DOHH2 (cell line): ENCODE measurements around the gene EXD3.

Experiments
- H3F3A ChIP-seq: fragments of 200-600 bp; sonication (generic), shearing (Covaris generic); 2 replicates; pipeline ENCODE4 v1.6.0; 2016; ENCODE audit warnings: antibody characterized with exemption, mild to moderate bottlenecking; ENCODE audit not compliant: control insufficient read depth, insufficient read depth
- H3K27ac ChIP-seq: fragments of 200-600 bp; sonication (generic); 2 replicates; pipeline ENCODE4 v1.5.1; 2014; ENCODE audit warnings: low read depth, mild to moderate bottlenecking, low read length, moderate library complexity
- H3K27me3 ChIP-seq: fragments of 200-600 bp; sonication (generic); 2 replicates; pipeline ENCODE4 v1.6.1; 2014; ENCODE audit warnings: mild to moderate bottlenecking, low read length, mixed read lengths; ENCODE audit not compliant: control insufficient read depth
- H3K36me3 ChIP-seq: fragments of 200-600 bp; sonication (generic); 2 replicates; pipeline ENCODE4 v1.6.1; 2014; ENCODE audit warnings: mild to moderate bottlenecking, low read length, moderate library complexity, mixed read lengths; ENCODE audit not compliant: control insufficient read depth
- H3K4me1 ChIP-seq: fragments of 200-600 bp; sonication (generic); 2 replicates; pipeline ENCODE4 v1.6.1; 2014; ENCODE audit warnings: mild to moderate bottlenecking, low read length, mixed read lengths; ENCODE audit not compliant: control insufficient read depth
- H3K4me2 ChIP-seq: fragments of 200-600 bp; sonication (generic); 2 replicates; pipeline ENCODE4 v1.6.0; 2014; ENCODE audit warnings: mild to moderate bottlenecking, low read length, moderate library complexity
- H3K4me3 ChIP-seq: fragments of 200-600 bp; sonication (generic); 2 replicates; pipeline ENCODE4 v1.5.1; 2014; ENCODE audit warnings: mild to moderate bottlenecking, low read length, mixed read lengths
- H3K79me2 ChIP-seq: fragments of 200-600 bp; sonication (generic); 2 replicates; pipeline ENCODE4 v1.6.1; 2014; ENCODE audit warnings: mild to moderate bottlenecking, low read length, mixed read lengths; ENCODE audit not compliant: control insufficient read depth
- H3K9me2 ChIP-seq: fragments of 200-600 bp; sonication (generic); replicated peaks from 2 replicates; pipeline ENCODE4 v1.6.1; 2014; ENCODE audit warnings: mild to moderate bottlenecking, low read length, mixed read lengths; ENCODE audit not compliant: control insufficient read depth
- H3K9me3 ChIP-seq: fragments of 200-600 bp; sonication (generic); 2 replicates; pipeline ENCODE4 v1.6.1; 2014; ENCODE audit warnings: antibody characterized with exemption, low read length, mixed read lengths; ENCODE audit not compliant: control insufficient read depth, insufficient read depth
- H4K20me1 ChIP-seq: fragments of 200-600 bp; sonication (generic); 2 replicates; pipeline ENCODE4 v1.6.0; 2014; ENCODE audit warnings: low read depth, mild to moderate bottlenecking, antibody characterized with exemption, low read length, moderate library complexity; ENCODE audit not compliant: control insufficient read depth, insufficient read depth
- EZH2phosphoT487 ChIP-seq: fragments of 200-600 bp; sonication (generic); IDR thresholded peaks from 2 replicates; pipeline ENCODE4 v1.6.1; 2017; ENCODE audit warnings: borderline replicate concordance, mild to moderate bottlenecking, antibody characterized with exemption, low read length, moderate library complexity, mixed read lengths
- TF ChIP-seq, protein P1 (sequence below): fragments of 200-600 bp; sonication (generic); IDR thresholded peaks from one replicate; pipeline ENCODE4 v1.5.1; 2014; ENCODE audit warnings: antibody characterized with exemption, mild to moderate bottlenecking, low read depth, low read length; ENCODE audit not compliant: poor library complexity, severe bottlenecking

The EXD3 gene

GRCh38 chr9:137391411-137391754, 31.6 kb downstream of the EXD3 start:
- H3F3A ChIP-seq, result no peaks in the 10 kb centered on the region
- no peaks in the 10 kb centered on the region for H3K9me2 ChIP-seq
- no peaks in the 10 kb centered on the region for H4K20me1 ChIP-seq
- H3K4me3 ChIP-seq, result no peak overlapping the region
- no peak overlapping the region for H3K27ac ChIP-seq
- peaks cover 6% of the 10 kb centered on the region; the same call in 1 of the 2 replicates for H3K4me1 ChIP-seq
- H3K27me3 ChIP-seq, result no peaks in the 10 kb centered on the region
- no peaks in the 10 kb centered on the region for H3K9me3 ChIP-seq
- TF ChIP-seq, protein P1, sequence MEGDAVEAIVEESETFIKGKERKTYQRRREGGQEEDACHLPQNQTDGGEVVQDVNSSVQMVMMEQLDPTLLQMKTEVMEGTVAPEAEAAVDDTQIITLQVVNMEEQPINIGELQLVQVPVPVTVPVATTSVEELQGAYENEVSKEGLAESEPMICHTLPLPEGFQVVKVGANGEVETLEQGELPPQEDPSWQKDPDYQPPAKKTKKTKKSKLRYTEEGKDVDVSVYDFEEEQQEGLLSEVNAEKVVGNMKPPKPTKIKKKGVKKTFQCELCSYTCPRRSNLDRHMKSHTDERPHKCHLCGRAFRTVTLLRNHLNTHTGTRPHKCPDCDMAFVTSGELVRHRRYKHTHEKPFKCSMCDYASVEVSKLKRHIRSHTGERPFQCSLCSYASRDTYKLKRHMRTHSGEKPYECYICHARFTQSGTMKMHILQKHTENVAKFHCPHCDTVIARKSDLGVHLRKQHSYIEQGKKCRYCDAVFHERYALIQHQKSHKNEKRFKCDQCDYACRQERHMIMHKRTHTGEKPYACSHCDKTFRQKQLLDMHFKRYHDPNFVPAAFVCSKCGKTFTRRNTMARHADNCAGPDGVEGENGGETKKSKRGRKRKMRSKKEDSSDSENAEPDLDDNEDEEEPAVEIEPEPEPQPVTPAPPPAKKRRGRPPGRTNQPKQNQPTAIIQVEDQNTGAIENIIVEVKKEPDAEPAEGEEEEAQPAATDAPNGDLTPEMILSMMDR, result no peak
- no peak for TF ChIP-seq EZH2phosphoT487
- H3K36me3 ChIP-seq, result no peaks in the 10 kb centered on the region
- no peaks in the 10 kb centered on the region for H3K79me2 ChIP-seq
- no peak overlapping the region for H3K4me2 ChIP-seq

- Histone ChIP-seq H3K4me2 (no peak overlapping the region), H4K20me1 (no peaks in the 10 kb centered on the region), H3K9me2 (no peaks in the 10 kb centered on the region), H3F3A (no peaks in the 10 kb centered on the region), H3K79me2 (no peaks in the 10 kb centered on the region), H3K36me3 (no peaks in the 10 kb centered on the region), H3K9me3 (no peaks in the 10 kb centered on the region), H3K27ac (no peak overlapping the region), H3K4me3 (no peak overlapping the region), H3K4me1 (peaks cover 6% of the 10 kb centered on the region; the same call in 1 of the 2 replicates), H3K27me3 (no peaks in the 10 kb centered on the region)
- TF ChIP-seq EZH2phosphoT487, result no peak
- TF ChIP-seq, protein P1, result no peak
Measured at GRCh38 chr9:137390553-137391410, 32.2 kb downstream of the EXD3 start.

GRCh38 chr9:137389428-137389746, 33.6 kb downstream of the EXD3 start:
- TF ChIP-seq EZH2phosphoT487, result no peak
- TF ChIP-seq, protein P1, result no peak
- Histone ChIP-seq H3K36me3 (no peaks in the 10 kb centered on the region), H3F3A (no peaks in the 10 kb centered on the region), H3K9me3 (no peaks in the 10 kb centered on the region), H3K9me2 (no peaks in the 10 kb centered on the region), H3K27me3 (no peaks in the 10 kb centered on the region), H3K27ac (no peak overlapping the region), H3K79me2 (no peaks in the 10 kb centered on the region), H3K4me3 (no peak overlapping the region), H3K4me1 (peaks cover 6% of the 10 kb centered on the region; the same call in 1 of the 2 replicates), H3K4me2 (no peak overlapping the region), H4K20me1 (no peaks in the 10 kb centered on the region)
